Skeletal muscle tissue (tissue), 4 donors: ENCODE data around the gene TRPM3. TPM values are rescaled to one million over a fixed set of nuclear protein-coding genes. Genes with fewer than 3 reads are reported as not detected.

Experiments used
- H3K27ac ChIP-seq: one replicate; pipeline ENCODE4 v1.7.0; 2013; ENCODE audit warnings: mild to moderate bottlenecking, low read depth, low read length, inconsistent platforms
- H3K27me3 ChIP-seq, 3 donors: one replicate each; pipeline ENCODE4 v1.7.0; 2013; ENCODE audit warnings: low read length in 3 of 3; ENCODE audit not compliant: control insufficient read depth in 3 of 3, insufficient read depth in 3 of 3
- H3K36me3 ChIP-seq, 3 donors: one replicate each; pipeline ENCODE4 v1.7.0; 2013; ENCODE audit warnings: low read length in 3 of 3; ENCODE audit not compliant: control insufficient read depth in 3 of 3, insufficient read depth in 3 of 3
- H3K4me1 ChIP-seq, 3 donors: one replicate each; pipeline ENCODE4 v1.7.0; 2013; ENCODE audit warnings: low read length in 3 of 3, mild to moderate bottlenecking in 3 of 3; ENCODE audit not compliant: control insufficient read depth in 3 of 3, insufficient read depth in 3 of 3
- H3K4me3 ChIP-seq, 3 donors: one replicate each; pipeline ENCODE4 v1.7.0; 2013; ENCODE audit warnings: low read length in 3 of 3
- H3K9ac ChIP-seq, 3 donors: one replicate each; pipeline ENCODE4 v1.7.0; 2013; ENCODE audit warnings: low read length in 3 of 3, mild to moderate bottlenecking in 3 of 3, moderate library complexity in 2 of 3, low read depth in 1 of 3
- H3K9me3 ChIP-seq, 3 donors: one replicate each; pipeline ENCODE4 v1.7.0; 2013; ENCODE audit warnings: low read length in 3 of 3; ENCODE audit not compliant: control insufficient read depth in 3 of 3
- total RNA-seq: library from RNA; depleted of rRNA; stranded (reverse); fragments of >200 nt; gene quantifications from one replicate; pipeline ENCODE4 v1.2.3, GENCODE V29; 2014
- donor health status: Osteomylitis.

TRPM3 gene
- total RNA-seq, 1 donor from 2014 or later: 1.6 TPM

DNA sequence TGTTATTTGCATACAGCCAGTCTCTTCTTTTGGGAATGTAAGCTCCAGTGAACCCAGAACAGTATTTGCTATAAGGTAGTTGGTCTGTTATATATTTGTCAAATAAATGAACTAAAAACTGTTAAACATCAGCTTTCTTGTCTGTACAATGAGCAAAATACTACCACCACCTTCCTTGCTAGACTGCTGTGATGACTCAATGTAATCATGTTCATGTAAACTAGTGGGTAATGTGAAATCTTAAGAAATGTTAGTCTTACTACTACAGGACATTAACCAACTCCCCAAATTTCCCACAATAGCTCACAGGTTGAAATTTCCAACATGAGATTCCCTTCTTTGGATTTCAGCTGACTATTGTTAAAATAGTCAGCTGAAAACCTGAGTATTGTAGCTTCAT lies 176.1 kb downstream of the TRPM3 start:
- Histone ChIP-seq H3K9ac (no peak overlapping the region), H3K4me1 (no peaks in the 10 kb centered on the region), H3K36me3 (no peaks in the 10 kb centered on the region), H3K27ac (no peak overlapping the region), H3K4me3 (no peak overlapping the region), H3K9me3 (no peaks in the 10 kb centered on the region), H3K27me3 (no peaks in the 10 kb centered on the region)

DNA sequence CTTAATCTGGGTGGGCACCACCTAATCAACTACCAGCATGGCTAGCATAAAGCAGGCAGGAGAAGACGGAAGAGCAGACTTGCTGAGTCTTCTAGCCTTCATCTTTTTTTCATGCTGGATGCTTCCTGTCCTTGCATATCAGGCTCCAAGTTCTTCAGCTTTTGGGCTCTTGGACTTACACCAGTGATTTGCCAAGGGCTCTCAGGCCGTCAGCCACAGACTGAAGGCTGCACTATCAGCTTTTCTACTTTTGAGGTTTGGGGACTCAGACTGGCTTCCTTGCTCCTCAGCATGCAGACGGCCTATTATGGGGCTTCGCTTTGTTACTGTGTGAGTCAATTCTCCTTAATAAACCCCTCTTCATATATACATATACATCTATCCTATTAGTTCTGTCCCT lies 180.2 kb downstream of the TRPM3 start:
- no peaks in the 10 kb centered on the region for H3K4me1 ChIP-seq
- H3K36me3 ChIP-seq: no peaks in the 10 kb centered on the region
- peaks cover 0 to 4% (median 0%) of the 10 kb centered on the region in 3 donors for H3K27me3 ChIP-seq
- no peak overlapping the region for H3K9ac ChIP-seq
- no peaks in the 10 kb centered on the region for H3K9me3 ChIP-seq
- H3K4me3 ChIP-seq: no peak overlapping the region
- no peak overlapping the region for H3K27ac ChIP-seq

DNA sequence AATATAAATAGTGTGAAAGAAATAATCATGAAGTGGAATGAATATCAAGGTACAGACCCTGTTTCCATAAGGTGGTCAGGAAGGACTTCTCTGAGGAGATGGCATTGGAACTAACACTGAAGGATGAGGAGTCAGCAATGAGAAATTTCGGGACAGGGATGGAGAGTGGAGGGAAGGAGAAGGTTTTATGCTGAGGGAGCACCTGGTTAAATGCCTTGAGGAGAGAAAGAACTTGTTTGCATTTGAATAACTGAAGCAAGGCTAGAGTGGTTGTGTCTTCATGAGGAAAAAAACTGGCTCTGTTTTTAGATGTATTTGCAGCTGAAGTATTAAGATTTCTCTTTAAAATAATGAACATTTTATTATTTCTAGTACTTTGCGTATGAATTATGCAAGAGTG lies 180.8 kb downstream of the TRPM3 start:
- Histone ChIP-seq H3K4me3 (no peak overlapping the region), H3K27ac (no peak overlapping the region), H3K9ac (no peak overlapping the region), H3K27me3 (peaks cover 0 to 4% (median 0%) of the 10 kb centered on the region in 3 donors), H3K9me3 (no peaks in the 10 kb centered on the region), H3K36me3 (no peaks in the 10 kb centered on the region), H3K4me1 (no peaks in the 10 kb centered on the region)

DNA sequence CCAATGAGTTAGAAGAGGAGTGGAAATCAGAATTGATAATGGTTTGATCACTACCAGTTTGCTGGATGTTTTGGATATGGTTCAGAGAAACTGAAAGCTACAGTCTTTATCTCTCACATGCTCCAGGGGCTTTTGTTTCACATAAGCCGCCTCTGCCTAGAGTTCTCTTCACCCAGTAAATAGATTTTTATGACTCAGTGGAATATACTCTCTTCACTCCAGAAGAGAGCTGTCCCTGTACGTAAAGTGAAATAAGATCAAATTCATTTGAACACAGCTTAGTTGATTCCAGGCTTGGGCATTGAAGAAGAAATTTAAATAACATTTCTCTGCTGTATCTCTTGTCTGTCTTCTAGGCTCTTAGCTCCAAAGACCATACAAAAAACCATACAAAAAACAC lies 184.9 kb downstream of the TRPM3 start:
- H3K4me1 ChIP-seq: no peaks in the 10 kb centered on the region
- no peak overlapping the region for H3K27ac ChIP-seq
- peaks cover 0 to 4% (median 0%) of the 10 kb centered on the region in 3 donors for H3K27me3 ChIP-seq
- no peaks in the 10 kb centered on the region for H3K9me3 ChIP-seq
- no peak overlapping the region for H3K9ac ChIP-seq
- H3K36me3 ChIP-seq: no peaks in the 10 kb centered on the region
- no peak overlapping the region for H3K4me3 ChIP-seq

DNA sequence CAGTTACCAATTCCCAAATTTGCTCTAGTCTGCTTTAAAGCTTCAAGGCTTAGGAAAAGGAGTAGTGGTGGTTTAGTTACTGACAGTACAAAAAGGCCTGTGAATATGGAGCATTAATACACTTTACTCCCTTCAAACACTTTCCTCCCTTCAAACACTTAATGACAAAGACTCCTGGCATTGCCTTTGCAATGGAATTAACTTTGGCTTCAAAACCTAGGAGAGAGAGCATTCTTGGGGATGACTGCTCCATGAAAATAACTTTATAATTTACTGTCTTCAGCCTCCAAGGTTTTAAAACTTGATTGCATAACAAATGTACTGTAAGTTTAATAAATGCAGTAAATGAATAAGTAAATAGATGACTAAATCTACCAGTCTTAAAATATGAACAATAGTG lies 185.6 kb downstream of the TRPM3 start:
- Histone ChIP-seq H3K9ac (no peak overlapping the region), H3K36me3 (no peaks in the 10 kb centered on the region), H3K27ac (no peak overlapping the region), H3K27me3 (peaks cover 0 to 4% (median 0%) of the 10 kb centered on the region in 3 donors), H3K9me3 (no peaks in the 10 kb centered on the region), H3K4me3 (no peak overlapping the region), H3K4me1 (no peaks in the 10 kb centered on the region)

- Histone ChIP-seq H3K9ac (no peak overlapping the region), H3K27me3 (peaks cover 0 to 4% (median 0%) of the 10 kb centered on the region in 3 donors), H3K4me3 (no peak overlapping the region), H3K36me3 (no peaks in the 10 kb centered on the region), H3K9me3 (no peaks in the 10 kb centered on the region), H3K4me1 (no peaks in the 10 kb centered on the region), H3K27ac (no peak overlapping the region)
These were observed 186.8 kb downstream of the TRPM3 start for GRCh38 chr9:70934642-70935041.

GRCh38 chr9:70933321-70933720 lies 188.1 kb downstream of the TRPM3 start:
- no peak overlapping the region for H3K27ac ChIP-seq
- no peaks in the 10 kb centered on the region for H3K27me3 ChIP-seq
- no peak overlapping the region for H3K9ac ChIP-seq
- H3K36me3 ChIP-seq: no peaks in the 10 kb centered on the region
- no peak overlapping the region for H3K4me3 ChIP-seq
- no peaks in the 10 kb centered on the region for H3K4me1 ChIP-seq
- H3K9me3 ChIP-seq: no peaks in the 10 kb centered on the region

DNA sequence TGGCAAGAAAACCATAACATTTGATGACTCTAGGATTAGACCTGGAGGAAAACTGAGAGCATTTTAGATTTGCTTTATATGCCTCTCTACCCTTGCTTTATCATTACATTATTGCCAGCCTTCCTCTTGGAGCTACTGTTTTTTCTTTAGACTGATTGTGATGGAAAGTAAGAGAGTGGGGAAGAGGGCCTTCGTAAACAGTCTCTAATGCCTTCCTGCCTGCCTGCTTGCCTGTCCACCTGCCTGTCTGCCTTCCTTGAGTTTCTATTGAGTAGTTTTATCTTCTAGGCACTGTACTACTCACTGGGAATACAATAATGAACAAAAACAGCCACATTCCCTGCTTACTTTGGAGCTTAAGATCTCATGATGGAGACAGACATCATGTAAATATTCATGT lies 189.3 kb downstream of the TRPM3 start:
- no peak overlapping the region for H3K4me3 ChIP-seq
- H3K36me3 ChIP-seq: no peaks in the 10 kb centered on the region
- H3K9ac ChIP-seq: no peak overlapping the region
- H3K27ac ChIP-seq: no peak overlapping the region
- no peaks in the 10 kb centered on the region for H3K4me1 ChIP-seq
- H3K9me3 ChIP-seq: no peaks in the 10 kb centered on the region
- H3K27me3 ChIP-seq: no peaks in the 10 kb centered on the region

- Histone ChIP-seq H3K27ac (no peak overlapping the region), H3K9me3 (no peaks in the 10 kb centered on the region), H3K36me3 (no peaks in the 10 kb centered on the region), H3K4me3 (no peak overlapping the region), H3K9ac (no peak overlapping the region), H3K4me1 (peaks cover 0 to 2% (median 0%) of the 10 kb centered on the region in 3 donors), H3K27me3 (no peaks in the 10 kb centered on the region)
These were observed 193.9 kb downstream of the TRPM3 start for GRCh38 chr9:70927530-70927929.

GRCh38 chr9:70924895-70925547 lies 196.4 kb downstream of the TRPM3 start:
- H3K9ac ChIP-seq: no peak overlapping the region
- H3K27ac ChIP-seq: no peak overlapping the region
- H3K36me3 ChIP-seq: no peaks in the 10 kb centered on the region
- H3K9me3 ChIP-seq: no peaks in the 10 kb centered on the region
- H3K27me3 ChIP-seq: no peaks in the 10 kb centered on the region
- H3K4me1 ChIP-seq: peaks cover 0 to 2% (median 0%) of the 10 kb centered on the region in 3 donors
- H3K4me3 ChIP-seq: peak overlapping the region; percentile 30 to 45 (median 44)
